NCI-H1092 treated with DMSO at 0.1 percent for 48 hours (cell line): Measurements from ENCODE around the gene HOXD3.

ENCODE experiments used
- DNase-seq: peaks from one replicate; lab custom pipeline; 2025; lab: John Stamatoyannopoulos, UW

Gene HOXD3

GRCh38 chr2:176149481-176149938, 7.6 kb upstream of the HOXD3 start:
- DNase-seq = no peak

- DNase-seq = no peak
Observed at GRCh38 chr2:176149939-176150583, 7.0 kb upstream of the HOXD3 start.

- DNase-seq = no peak
Observed at GRCh38 chr2:176150584-176151441, 6.3 kb upstream of the HOXD3 start.

GRCh38 chr2:176151442-176152287, 5.4 kb upstream of the HOXD3 start, which contains the start of gene HOXD4:
HOXD4 (plus strand) TSS chr2:176151550; CDS start chr2:176151634, 84 bp downstream.
- no peak for DNase-seq

GRCh38 chr2:176152350-176153181, 4.5 kb upstream of the HOXD3 start:
- DNase-seq = no peak

- DNase-seq = no peak
Observed at GRCh38 chr2:176154576-176155252, 2.4 kb upstream of the HOXD3 start.

GRCh38 chr2:176155356-176156044, 1.6 kb upstream of the HOXD3 start:
- DNase-seq = no peak

GRCh38 chr2:176156301-176156806, 753 bp upstream of the HOXD3 start:
- no peak for DNase-seq

GRCh38 chr2:176157499-176158185, 535 bp downstream of the HOXD3 start:
- no peak for DNase-seq

GRCh38 chr2:176158186-176158591, 1.1 kb downstream of the HOXD3 start:
- no peak for DNase-seq

- DNase-seq = no peak
Observed at GRCh38 chr2:176158855-176159662, 2.0 kb downstream of the HOXD3 start.

GRCh38 chr2:176159663-176160250, 2.6 kb downstream of the HOXD3 start:
- DNase-seq = no peak

GRCh38 chr2:176160251-176160985, 3.3 kb downstream of the HOXD3 start:
- DNase-seq = no peak

GRCh38 chr2:176160986-176161824, 4.1 kb downstream of the HOXD3 start:
- no peak for DNase-seq

GRCh38 chr2:176161825-176162626, 4.9 kb downstream of the HOXD3 start:
- no peak for DNase-seq
